HepG2 (cell line): Measurements from ENCODE around the gene ACOT13. TPM values are rescaled to one million over a fixed set of nuclear protein-coding genes. Genes with fewer than 3 reads are reported as not detected.

ENCODE experiments used
- AHR ChIP-seq: IDR thresholded peaks from 2 replicates; pipeline ENCODE4 v1.6.1; 2018; ENCODE audit warnings: missing genetic modification reagents, missing compliant biosample characterization
- ARID2 ChIP-seq: sonication (generic); formaldehyde crosslinking; IDR thresholded peaks from 2 replicates; pipeline ENCODE4 v1.8.1; 2022; ENCODE audit warnings: mild to moderate bottlenecking, missing genetic modification reagents, borderline replicate concordance
- ATF1 ChIP-seq: IDR thresholded peaks from 2 replicates; pipeline ENCODE4 v1.6.1; 2016; ENCODE audit warnings: mild to moderate bottlenecking, control low read depth
- HOMEZ ChIP-seq: IDR thresholded peaks from 2 replicates; pipeline ENCODE4 v1.6.1; 2016; ENCODE audit warnings: low read depth
- IRF2 ChIP-seq: IDR thresholded peaks from 2 replicates; pipeline ENCODE4 v1.6.1; 2018; ENCODE audit warnings: missing genetic modification reagents, missing compliant biosample characterization
- KAT2B ChIP-seq: fragments of 150-350 bp; IDR thresholded peaks from 2 replicates; pipeline ENCODE4 v1.6.1; 2014; ENCODE audit warnings: low read depth, low read length, borderline replicate concordance
- REPIN1 ChIP-seq: sonication (generic); formaldehyde crosslinking; IDR thresholded peaks from 2 replicates; pipeline ENCODE4 v1.8.0; 2022; ENCODE audit warnings: missing genetic modification reagents, low read depth, mild to moderate bottlenecking, borderline replicate concordance
- ZBTB3 ChIP-seq: sonication (generic); formaldehyde crosslinking; IDR thresholded peaks from 2 replicates; pipeline ENCODE4 v1.4.0; 2020; ENCODE audit warnings: low read depth, mild to moderate bottlenecking, moderate library complexity, missing genetic modification reagents, borderline replicate concordance
- ZBTB40 ChIP-seq, 2 experiments: fragments of 450-650 bp in 1 of 2; sonication (generic) in 1 of 2; formaldehyde crosslinking in 1 of 2; IDR thresholded peaks; 2 replicates each; pipeline versions ENCODE4 v1.6.1 to v1.8.0; 2016 to 2022; ENCODE audit warnings: antibody characterized with exemption in 1 of 2, mild to moderate bottlenecking in 1 of 2, missing genetic modification reagents in 1 of 2
- ZBTB7A ChIP-seq: sonication (generic); formaldehyde crosslinking; IDR thresholded peaks from 2 replicates; pipeline ENCODE4 v1.8.0; 2022; ENCODE audit warnings: mild to moderate bottlenecking, missing genetic modification reagents
- ZFAT ChIP-seq: sonication (generic); formaldehyde crosslinking; conservative IDR thresholded peaks from 2 replicates; pipeline ENCODE4 v1.8.1; 2023; ENCODE audit warnings: missing genetic modification reagents, inconsistent platforms
- ZNF317 ChIP-seq: sonication (generic); formaldehyde crosslinking; IDR thresholded peaks from 2 replicates; pipeline ENCODE4 v1.5.0; 2020; ENCODE audit warnings: mild to moderate bottlenecking, missing genetic modification reagents
- ZNF34 ChIP-seq: sonication (generic); formaldehyde crosslinking; IDR thresholded peaks from 2 replicates; pipeline ENCODE4 v1.4.0; 2020; ENCODE audit warnings: mild to moderate bottlenecking, missing genetic modification reagents, borderline replicate concordance
- ZNF362 ChIP-seq: sonication (generic); formaldehyde crosslinking; IDR thresholded peaks from 2 replicates; pipeline ENCODE4 v1.4.0; 2020; ENCODE audit warnings: missing genetic modification reagents, mild to moderate bottlenecking, borderline replicate concordance
- ZNF414 ChIP-seq: sonication (generic); formaldehyde crosslinking; IDR thresholded peaks from 2 replicates; pipeline ENCODE4 v1.5.0; 2020; ENCODE audit warnings: missing genetic modification reagents
- ZNF883 ChIP-seq: sonication (generic); formaldehyde crosslinking; IDR thresholded peaks from 2 replicates; pipeline ENCODE4 v1.5.1; 2020; ENCODE audit warnings: mild to moderate bottlenecking, missing genetic modification reagents; ENCODE audit errors: not compliant biosample characterization
- polyA plus RNA-seq, 8 experiments: library from polyadenylated mRNA; depleted of rRNA in 3 of 8; stranded (reverse) in 7 of 8; unstranded in 1 of 8; fragments of >200 nt; fragmentation: Illumina TruSeq in 4 of 8; extraction: Trizol in 4 of 8; gene quantifications; 2 replicates each; pipeline versions ENCODE4 v1.2.1 to v1.2.3, GENCODE V29; 2011 to 2016; ENCODE audit warnings: low read depth in 4 of 8, missing spikeins in 1 of 8, mixed read lengths in 1 of 8; ENCODE audit not compliant: insufficient read depth in 1 of 8
- total RNA-seq, 5 experiments: library from RNA; depleted of rRNA; stranded (reverse); fragments of >200 nt; fragmentation: Illumina TruSeq; extraction: Trizol; gene quantifications; 2 replicates each; pipeline ENCODE4 v1.2.3, GENCODE V29; 2016; ENCODE audit warnings: low read depth in 1 of 5

Gene ACOT13
- total and polyA plus RNA-seq, 2 of the 13 experiments (the other 11 are each of a cell fraction or from before 2014, with no cell fraction given), result 31.5 to 45.1 TPM

GRCh38 chr6:24720604-24721460 is 54.0 kb downstream of the ACOT13 start (continued):
- TF ChIP-seq HOMEZ, result peak; percentile 44
- no peak for TF ChIP-seq ZNF362 (CRISPR knock-in tag)
- no peak for TF ChIP-seq ARID2 (CRISPR knock-in tag)
- no peak for TF ChIP-seq ZBTB3
- no peak; the same call in 1 of the 2 replicates for TF ChIP-seq ZNF34
- no peak; the same call in 1 of the 2 replicates for TF ChIP-seq REPIN1 (CRISPR knock-in tag)
- TF ChIP-seq ZBTB7A (CRISPR knock-in tag), result no peak
- TF ChIP-seq IRF2 (CRISPR knock-in tag), result peak; percentile 78
- TF ChIP-seq ZNF883 (CRISPR knock-in tag), result peak; percentile 74
- TF ChIP-seq AHR (CRISPR knock-in tag), result peak; percentile 94
- peak; percentile 79 for TF ChIP-seq ZFAT (CRISPR knock-in tag)
- no peak for TF ChIP-seq ZBTB40 (IDR thresholded peaks at IDR 0.05)
- TF ChIP-seq ZBTB40 (CRISPR knock-in tag; IDR thresholded peaks at IDR 0.05), result no peak; the same call in 1 of the 2 replicates
- TF ChIP-seq ZNF317 (CRISPR knock-in tag), result peak; percentile 85
- no peak for TF ChIP-seq KAT2B
- TF ChIP-seq ZNF414 (CRISPR knock-in tag), result peak; percentile 89
- peak; percentile 98 for TF ChIP-seq ATF1 (CRISPR knock-in tag)
